Osteoblast (primary cell): ENCODE measurements around the gene CMTM3. TPM values are rescaled to one million over a fixed set of nuclear protein-coding genes. Genes with fewer than 3 reads are reported as not detected.
A peak's percentile ranks its signal among the peaks of the same experiment; 100 is the strongest.

ENCODE experiments used
- DNase-seq: peaks from one replicate; pipeline ENCODE4 v3.0.0; 2011; ENCODE audit warnings: low spot score, mixed read lengths; ENCODE audit not compliant: insufficient read length; ENCODE audit errors: missing footprints
- H2AFZ ChIP-seq: 2 replicates; pipeline ENCODE4 v1.6.0; 2011; ENCODE audit warnings: mild to moderate bottlenecking, low read length
- H3K27ac ChIP-seq: 2 replicates; pipeline ENCODE4 v1.5.1; 2011; ENCODE audit warnings: mild to moderate bottlenecking, low read depth, low read length, moderate library complexity
- H3K27me3 ChIP-seq: 2 replicates; pipeline ENCODE4 v1.6.0; 2012; ENCODE audit warnings: mild to moderate bottlenecking, control low read depth, inconsistent platforms, low read length, moderate library complexity; ENCODE audit not compliant: insufficient read depth
- H3K36me3 ChIP-seq: 2 replicates; pipeline ENCODE4 v1.5.1; 2011; ENCODE audit warnings: mild to moderate bottlenecking, low read length, control low read depth, moderate library complexity; ENCODE audit not compliant: insufficient read depth
- H3K4me1 ChIP-seq: 2 replicates; pipeline ENCODE4 v1.5.1; 2011; ENCODE audit warnings: mild to moderate bottlenecking, low read length, control low read depth, moderate library complexity; ENCODE audit not compliant: insufficient read depth
- H3K4me2 ChIP-seq: 2 replicates; pipeline ENCODE4 v1.6.0; 2011; ENCODE audit warnings: mild to moderate bottlenecking, low read length; ENCODE audit not compliant: insufficient read depth
- H3K4me3 ChIP-seq: fragments of 200-600 bp; sonication (generic); 3 replicates; pipeline ENCODE4 v1.5.1; 2012; ENCODE audit warnings: mild to moderate bottlenecking, low read length, inconsistent platforms; ENCODE audit not compliant: insufficient read depth
- H3K79me2 ChIP-seq: 2 replicates; pipeline ENCODE4 v1.6.0; 2012; ENCODE audit warnings: mild to moderate bottlenecking, low read length, control low read depth, inconsistent platforms; ENCODE audit not compliant: insufficient read depth
- H3K9me3 ChIP-seq: 2 replicates; pipeline ENCODE4 v1.5.1; 2011; ENCODE audit warnings: low read depth, low read length, control low read depth
- H4K20me1 ChIP-seq: 2 replicates; pipeline ENCODE4 v1.6.0; 2012; ENCODE audit warnings: mild to moderate bottlenecking, low read length, control low read depth; ENCODE audit not compliant: insufficient read depth
- CTCF ChIP-seq: IDR thresholded peaks from 2 replicates; pipeline ENCODE4 v1.5.1; 2011; ENCODE audit warnings: mild to moderate bottlenecking, low read depth, low read length, moderate library complexity; ENCODE audit errors: extremely low read depth
- total RNA-seq: library from RNA; depleted of rRNA; stranded (reverse); fragments of >200 nt; gene quantifications from 2 replicates; pipeline ENCODE4 v1.2.3, GENCODE V29; 2012

Gene CMTM3
- total RNA-seq, 1 donor, result 24.6 TPM

DNA sequence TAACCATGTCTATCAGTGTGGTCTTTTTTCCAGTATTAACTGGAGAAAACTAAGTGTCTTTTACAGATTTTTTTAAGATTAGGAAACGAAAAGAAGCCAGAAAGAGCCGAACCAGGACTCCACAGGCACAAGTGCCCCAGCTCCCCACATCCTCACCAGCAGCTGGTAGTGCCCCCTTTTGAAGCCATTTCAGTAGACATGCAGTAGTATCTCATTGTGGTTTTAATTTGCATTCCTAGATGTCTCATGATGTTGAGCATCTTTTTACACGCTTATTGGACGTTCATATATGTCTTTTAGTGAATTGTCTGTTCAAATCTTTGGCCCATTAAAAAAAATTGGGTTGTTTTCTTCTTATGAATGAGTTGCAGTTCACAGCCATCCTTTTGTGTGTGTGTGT is 4.8 kb upstream of the CMTM3 start:
- H2AFZ ChIP-seq, result no peak overlapping the region
- H4K20me1 ChIP-seq, result no peaks in the 10 kb centered on the region
- H3K9me3 ChIP-seq, result no peaks in the 10 kb centered on the region
- no peak overlapping the region for H3K4me2 ChIP-seq
- DNase-seq, result no peak
- H3K27me3 ChIP-seq, result no peaks in the 10 kb centered on the region
- peaks cover 3% of the 10 kb centered on the region for H3K4me1 ChIP-seq
- no peaks in the 10 kb centered on the region for H3K79me2 ChIP-seq
- TF ChIP-seq CTCF, result no peak
- no peak overlapping the region for H3K4me3 ChIP-seq
- no peak overlapping the region for H3K27ac ChIP-seq
- no peaks in the 10 kb centered on the region for H3K36me3 ChIP-seq

GRCh38 chr16:66600477-66600876 is 4.0 kb upstream of the CMTM3 start:
- Histone ChIP-seq H2AFZ (no peak overlapping the region), H3K36me3 (no peaks in the 10 kb centered on the region), H3K4me3 (no peak overlapping the region), H4K20me1 (no peaks in the 10 kb centered on the region), H3K27ac (no peak overlapping the region), H3K79me2 (peaks cover 2% of the 10 kb centered on the region), H3K4me1 (peaks cover 3% of the 10 kb centered on the region), H3K27me3 (no peaks in the 10 kb centered on the region), H3K9me3 (no peaks in the 10 kb centered on the region), H3K4me2 (no peak overlapping the region)
- no peak for DNase-seq
- no peak for TF ChIP-seq CTCF

DNA sequence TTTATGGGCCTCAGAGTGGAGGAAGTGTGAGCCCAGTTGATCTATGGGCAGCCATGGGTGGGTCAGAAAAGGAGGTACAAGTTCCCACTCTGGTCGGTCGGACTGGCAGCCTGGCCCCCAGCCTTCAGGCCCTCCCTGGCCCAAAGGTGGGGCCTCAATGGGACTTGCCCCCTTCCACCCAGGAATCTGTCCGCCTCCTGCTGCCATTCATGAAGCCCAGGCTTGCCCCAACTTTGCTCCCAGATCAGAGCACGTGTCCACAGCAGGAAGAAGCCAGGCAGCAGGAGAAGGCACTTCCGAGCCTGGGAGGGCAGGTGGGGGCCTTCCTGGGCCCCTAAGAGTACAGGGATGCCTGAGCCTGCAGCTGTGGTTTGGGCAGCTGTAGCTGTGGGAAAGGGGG is 3.0 kb upstream of the CMTM3 start:
- Histone ChIP-seq H3K36me3 (no peaks in the 10 kb centered on the region), H2AFZ (no peak overlapping the region), H3K4me2 (no peak overlapping the region), H4K20me1 (no peaks in the 10 kb centered on the region), H3K27ac (no peak overlapping the region), H3K27me3 (no peaks in the 10 kb centered on the region), H3K4me1 (peaks cover 8% of the 10 kb centered on the region), H3K79me2 (peaks cover 12% of the 10 kb centered on the region), H3K9me3 (no peaks in the 10 kb centered on the region), H3K4me3 (no peak overlapping the region)
- DNase-seq, result no peak
- no peak for TF ChIP-seq CTCF

DNA sequence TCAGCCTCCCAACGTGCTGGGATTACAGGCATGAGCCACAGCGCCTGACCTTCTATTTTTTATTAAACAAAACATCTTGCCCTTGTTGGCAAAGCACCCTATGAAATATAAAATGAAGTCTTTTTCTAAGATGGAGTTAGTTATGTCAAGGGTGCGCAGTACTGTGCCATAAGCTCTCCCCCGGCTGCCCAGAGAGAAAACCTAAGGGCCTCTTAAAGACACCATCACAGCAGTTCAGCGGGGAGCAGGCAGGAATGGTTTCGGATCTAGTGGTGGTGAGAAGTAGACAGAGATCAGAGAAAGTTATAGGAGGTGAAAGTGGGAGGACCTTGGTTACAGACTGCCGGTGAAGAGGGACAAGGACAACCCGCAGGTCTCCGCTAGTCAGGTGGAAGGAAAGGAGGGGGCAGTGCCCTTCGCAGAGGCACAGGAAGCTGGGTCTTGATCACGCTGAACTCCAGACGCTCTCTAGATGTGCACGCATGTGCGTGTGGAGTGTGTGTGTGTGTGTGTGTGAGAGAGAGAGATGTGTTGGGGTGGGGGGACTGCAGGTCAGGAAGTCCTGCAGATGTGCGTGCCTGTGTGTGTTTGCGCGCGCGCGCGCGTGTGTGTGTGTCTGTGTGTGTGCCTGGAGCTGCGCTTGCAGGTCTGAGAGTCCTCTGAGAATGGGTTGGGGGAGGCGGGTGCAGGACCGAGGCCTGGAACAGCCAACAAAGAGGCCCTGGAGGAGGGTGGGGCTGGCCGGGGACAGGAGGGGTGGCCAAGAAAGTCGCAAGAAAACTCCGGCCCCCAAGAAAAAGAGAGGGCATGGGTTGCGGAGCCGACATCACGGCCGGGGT is 748 bp upstream of the CMTM3 start:
- no peaks in the 10 kb centered on the region for H3K27me3 ChIP-seq
- DNase-seq, result peak; percentile 87
- H4K20me1 ChIP-seq, result peaks cover 7% of the 10 kb centered on the region
- H3K79me2 ChIP-seq, result peaks cover 19% of the 10 kb centered on the region
- H3K4me3 ChIP-seq, result peak overlapping the region; percentile 84
- peak overlapping the region; percentile 48 for H3K27ac ChIP-seq
- H3K4me1 ChIP-seq, result peaks cover 17% of the 10 kb centered on the region
- TF ChIP-seq CTCF, result no peak
- H2AFZ ChIP-seq, result peak overlapping the region; percentile 70
- H3K9me3 ChIP-seq, result no peaks in the 10 kb centered on the region
- peak overlapping the region; percentile 82 for H3K4me2 ChIP-seq
- no peaks in the 10 kb centered on the region for H3K36me3 ChIP-seq
